ENCODE data around the gene BMPER. TPM values are rescaled to one million over a fixed set of nuclear protein-coding genes. Genes with fewer than 3 reads are reported as not detected.

Gene BMPER
- polyA plus RNA-seq, 1 donor from 2014 or later, result 2.1 TPM

DNA sequence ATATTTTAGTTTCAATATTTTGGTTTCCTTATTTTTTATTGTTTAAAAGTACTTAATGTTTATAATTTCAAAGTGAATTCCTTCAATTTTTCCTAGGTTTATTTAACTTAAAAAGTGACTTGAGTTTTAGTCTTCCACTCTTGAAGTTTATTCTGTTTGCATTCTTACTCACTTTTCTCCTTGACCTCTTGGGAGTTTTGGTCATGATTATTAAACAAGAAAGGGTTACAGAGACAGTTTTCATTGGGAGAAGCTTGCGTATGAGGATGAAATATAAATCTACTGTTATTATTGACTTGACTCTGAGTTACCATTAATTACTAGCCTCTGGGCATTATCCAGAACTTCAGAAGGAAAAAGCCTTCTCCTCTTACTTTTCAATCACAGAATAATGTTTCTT, 216.0 kb downstream of the BMPER start:
- H3F3A ChIP-seq (ENCODE audit: insufficient read depth, low read length, poor library complexity, severe bottlenecking), result no peaks in the 10 kb centered on the region
- no peak overlapping the region for H3K27ac ChIP-seq (ENCODE audit: low read length)
- no peaks in the 10 kb centered on the region for H4K20me1 ChIP-seq (ENCODE audit: insufficient read depth)
- no peaks in the 10 kb centered on the region for H3K27me3 ChIP-seq (ENCODE audit: insufficient read depth, low read depth, low read length)
- H3K9me2 ChIP-seq (ENCODE audit: insufficient read depth, low read length), result no peaks in the 10 kb centered on the region
- TF ChIP-seq MXI1 (conservative IDR thresholded peaks at IDR 0.05; ENCODE audit: poor library complexity, severe bottlenecking) (no peak), POLR2AphosphoS5 (IDR thresholded peaks at IDR 0.05) (no peak), TAF1 (IDR thresholded peaks at IDR 0.05; ENCODE audit: low read depth) (no peak), RAD21 (conservative IDR thresholded peaks at IDR 0.05) (no peak), SMC3 (conservative IDR thresholded peaks at IDR 0.05; ENCODE audit: poor library complexity) (no peak)
- TF ChIP-seq, protein P1, sequence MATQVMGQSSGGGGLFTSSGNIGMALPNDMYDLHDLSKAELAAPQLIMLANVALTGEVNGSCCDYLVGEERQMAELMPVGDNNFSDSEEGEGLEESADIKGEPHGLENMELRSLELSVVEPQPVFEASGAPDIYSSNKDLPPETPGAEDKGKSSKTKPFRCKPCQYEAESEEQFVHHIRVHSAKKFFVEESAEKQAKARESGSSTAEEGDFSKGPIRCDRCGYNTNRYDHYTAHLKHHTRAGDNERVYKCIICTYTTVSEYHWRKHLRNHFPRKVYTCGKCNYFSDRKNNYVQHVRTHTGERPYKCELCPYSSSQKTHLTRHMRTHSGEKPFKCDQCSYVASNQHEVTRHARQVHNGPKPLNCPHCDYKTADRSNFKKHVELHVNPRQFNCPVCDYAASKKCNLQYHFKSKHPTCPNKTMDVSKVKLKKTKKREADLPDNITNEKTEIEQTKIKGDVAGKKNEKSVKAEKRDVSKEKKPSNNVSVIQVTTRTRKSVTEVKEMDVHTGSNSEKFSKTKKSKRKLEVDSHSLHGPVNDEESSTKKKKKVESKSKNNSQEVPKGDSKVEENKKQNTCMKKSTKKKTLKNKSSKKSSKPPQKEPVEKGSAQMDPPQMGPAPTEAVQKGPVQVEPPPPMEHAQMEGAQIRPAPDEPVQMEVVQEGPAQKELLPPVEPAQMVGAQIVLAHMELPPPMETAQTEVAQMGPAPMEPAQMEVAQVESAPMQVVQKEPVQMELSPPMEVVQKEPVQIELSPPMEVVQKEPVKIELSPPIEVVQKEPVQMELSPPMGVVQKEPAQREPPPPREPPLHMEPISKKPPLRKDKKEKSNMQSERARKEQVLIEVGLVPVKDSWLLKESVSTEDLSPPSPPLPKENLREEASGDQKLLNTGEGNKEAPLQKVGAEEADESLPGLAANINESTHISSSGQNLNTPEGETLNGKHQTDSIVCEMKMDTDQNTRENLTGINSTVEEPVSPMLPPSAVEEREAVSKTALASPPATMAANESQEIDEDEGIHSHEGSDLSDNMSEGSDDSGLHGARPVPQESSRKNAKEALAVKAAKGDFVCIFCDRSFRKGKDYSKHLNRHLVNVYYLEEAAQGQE (IDR thresholded peaks at IDR 0.05; ENCODE audit: borderline replicate concordance), result no peak
- TF ChIP-seq, protein P2, sequence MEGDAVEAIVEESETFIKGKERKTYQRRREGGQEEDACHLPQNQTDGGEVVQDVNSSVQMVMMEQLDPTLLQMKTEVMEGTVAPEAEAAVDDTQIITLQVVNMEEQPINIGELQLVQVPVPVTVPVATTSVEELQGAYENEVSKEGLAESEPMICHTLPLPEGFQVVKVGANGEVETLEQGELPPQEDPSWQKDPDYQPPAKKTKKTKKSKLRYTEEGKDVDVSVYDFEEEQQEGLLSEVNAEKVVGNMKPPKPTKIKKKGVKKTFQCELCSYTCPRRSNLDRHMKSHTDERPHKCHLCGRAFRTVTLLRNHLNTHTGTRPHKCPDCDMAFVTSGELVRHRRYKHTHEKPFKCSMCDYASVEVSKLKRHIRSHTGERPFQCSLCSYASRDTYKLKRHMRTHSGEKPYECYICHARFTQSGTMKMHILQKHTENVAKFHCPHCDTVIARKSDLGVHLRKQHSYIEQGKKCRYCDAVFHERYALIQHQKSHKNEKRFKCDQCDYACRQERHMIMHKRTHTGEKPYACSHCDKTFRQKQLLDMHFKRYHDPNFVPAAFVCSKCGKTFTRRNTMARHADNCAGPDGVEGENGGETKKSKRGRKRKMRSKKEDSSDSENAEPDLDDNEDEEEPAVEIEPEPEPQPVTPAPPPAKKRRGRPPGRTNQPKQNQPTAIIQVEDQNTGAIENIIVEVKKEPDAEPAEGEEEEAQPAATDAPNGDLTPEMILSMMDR (IDR thresholded peaks at IDR 0.05; ENCODE audit: poor library complexity, severe bottlenecking), result no peak
- H3K4me3 ChIP-seq (ENCODE audit: low read length), result no peak overlapping the region
- H3K9ac ChIP-seq (ENCODE audit: low read length), result no peak overlapping the region
- H3K9me3 ChIP-seq (ENCODE audit: low read length), result no peaks in the 10 kb centered on the region
- H2AFZ ChIP-seq (ENCODE audit: low read depth, low read length), result no peak overlapping the region
- H3K36me3 ChIP-seq (ENCODE audit: insufficient read depth, low read length), result no peaks in the 10 kb centered on the region
- no peaks in the 10 kb centered on the region for H3K79me2 ChIP-seq (replicated peaks; ENCODE audit: insufficient read depth, low read length)
- H3K4me2 ChIP-seq (ENCODE audit: low read length), result no peak overlapping the region

DNA sequence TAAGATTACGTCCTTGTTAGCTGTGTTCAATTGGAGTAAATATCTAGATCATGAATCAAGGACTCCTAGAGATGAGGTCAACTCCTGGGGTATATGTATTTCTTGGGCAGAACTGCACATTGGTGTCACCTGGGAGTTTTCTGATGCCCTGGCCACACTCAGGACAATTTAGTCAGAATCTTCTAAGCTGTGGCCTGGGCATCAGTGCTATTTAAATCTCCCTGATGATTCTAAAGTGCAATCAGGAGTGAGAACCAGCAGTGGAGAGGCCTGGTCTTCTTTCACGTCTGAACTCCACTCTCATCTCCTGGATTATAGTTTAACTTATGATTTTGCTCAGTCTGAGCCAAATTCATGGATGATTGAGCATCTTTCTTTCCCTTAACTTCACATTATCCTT, 218.0 kb downstream of the BMPER start:
- no peak overlapping the region for H3K9ac ChIP-seq (ENCODE audit: low read length)
- no peaks in the 10 kb centered on the region for H3K9me3 ChIP-seq (ENCODE audit: low read length)
- H3K79me2 ChIP-seq (replicated peaks; ENCODE audit: insufficient read depth, low read length), result no peaks in the 10 kb centered on the region
- no peak overlapping the region for H3K4me3 ChIP-seq (ENCODE audit: low read length)
- H2AFZ ChIP-seq (ENCODE audit: low read depth, low read length), result no peak overlapping the region
- no peaks in the 10 kb centered on the region for H3F3A ChIP-seq (ENCODE audit: insufficient read depth, low read length, poor library complexity, severe bottlenecking)
- H3K36me3 ChIP-seq (ENCODE audit: insufficient read depth, low read length), result no peaks in the 10 kb centered on the region
- H3K27me3 ChIP-seq (ENCODE audit: insufficient read depth, low read depth, low read length), result no peaks in the 10 kb centered on the region
- H3K4me2 ChIP-seq (ENCODE audit: low read length), result no peak overlapping the region
- no peaks in the 10 kb centered on the region for H4K20me1 ChIP-seq (ENCODE audit: insufficient read depth)
- no peak overlapping the region for H3K27ac ChIP-seq (ENCODE audit: low read length)
- no peaks in the 10 kb centered on the region for H3K9me2 ChIP-seq (ENCODE audit: insufficient read depth, low read length)
- TF ChIP-seq, protein P2 (IDR thresholded peaks at IDR 0.05; ENCODE audit: poor library complexity, severe bottlenecking), result no peak
- TF ChIP-seq RAD21 (conservative IDR thresholded peaks at IDR 0.05) (no peak), TAF1 (IDR thresholded peaks at IDR 0.05; ENCODE audit: low read depth) (no peak), EP300 (conservative IDR thresholded peaks at IDR 0.05; ENCODE audit: poor library complexity, severe bottlenecking) (no peak), MXI1 (conservative IDR thresholded peaks at IDR 0.05; ENCODE audit: poor library complexity, severe bottlenecking) (no peak), SMC3 (conservative IDR thresholded peaks at IDR 0.05; ENCODE audit: poor library complexity) (no peak), POLR2AphosphoS5 (IDR thresholded peaks at IDR 0.05) (no peak), EZH2 (IDR thresholded peaks at IDR 0.05; ENCODE audit: borderline replicate concordance, insufficient read depth, low read length, poor library complexity, severe bottlenecking) (no peak)
- TF ChIP-seq, protein P1 (IDR thresholded peaks at IDR 0.05; ENCODE audit: borderline replicate concordance), result no peak

Data from neural cell (in vitro differentiated cells).